WTC11 (cell line): ENCODE measurements around the gene BRCA1. TPM values are rescaled to one million over a fixed set of nuclear protein-coding genes. Genes with fewer than 3 reads are reported as not detected.

ENCODE experiments used
- ATAC-seq: fragments of 200-7000 bp; cut with Tn5 transposase; 2 replicates; pipeline ENCODE4 v1.10.0; 2021; ENCODE audit warnings: mild to moderate bottlenecking, moderate library complexity
- CTCF ChIA-PET: fragments of 300-600 bp; sonication (Branson Sonifier 250); formaldehyde crosslinking; loops from one replicate; lab custom pipeline; 2021; ENCODE audit warnings: antibody characterized with exemption; lab: Charles Lee
- POLR2A ChIA-PET: fragments of 350-600 bp; sonication (Branson Sonifier 250); formaldehyde crosslinking; loops from one replicate; lab custom pipeline; 2021; ENCODE audit warnings: antibody characterized with exemption; lab: Charles Lee
- DNase-seq: peaks from one replicate; pipeline ENCODE4 v3.0.0; 2021; ENCODE audit warnings: low spot score
- H3K27ac Mint-ChIP-seq: 2 replicates; pipeline ENCODE4 v1.8.0; 2021; ENCODE audit warnings: mixed read lengths
- H3K27me3 Mint-ChIP-seq: 2 replicates; pipeline ENCODE4 v1.8.0; 2021; ENCODE audit warnings: low read depth, mild to moderate bottlenecking, moderate library complexity, mixed read lengths
- H3K36me3 Mint-ChIP-seq: 2 replicates; pipeline ENCODE4 v1.8.0; 2021; ENCODE audit warnings: mixed read lengths
- H3K4me1 Mint-ChIP-seq: 2 replicates; pipeline ENCODE4 v1.8.0; 2022; ENCODE audit warnings: mixed read lengths
- H3K4me3 Mint-ChIP-seq: 2 replicates; pipeline ENCODE4 v1.8.0; 2021; ENCODE audit warnings: mild to moderate bottlenecking, moderate library complexity, mixed read lengths
- H3K9me3 Mint-ChIP-seq: 2 replicates; pipeline ENCODE4 v1.8.0; 2021; ENCODE audit warnings: mixed read lengths
- EMX1 ChIP-seq: fragments of 250-450 bp; sonication (Bioruptor Pico); IDR thresholded peaks from 2 replicates; pipeline ENCODE4 v1.8.0; 2021; ENCODE audit warnings: mild to moderate bottlenecking
- FOXJ3 ChIP-seq: sonication (generic); formaldehyde crosslinking; IDR thresholded peaks from 2 replicates; pipeline ENCODE4 v1.9.0; 2021; ENCODE audit warnings: missing genetic modification reagents, mild to moderate bottlenecking, borderline replicate concordance
- FOXK1 ChIP-seq: sonication (generic); formaldehyde crosslinking; IDR thresholded peaks from 2 replicates; pipeline ENCODE4 v1.8.0; 2022; ENCODE audit warnings: mild to moderate bottlenecking, moderate library complexity, missing genetic modification reagents
- FOXP1 ChIP-seq: sonication (generic); formaldehyde crosslinking; IDR thresholded peaks from 2 replicates; pipeline ENCODE4 v1.8.0; 2022; ENCODE audit warnings: missing genetic modification reagents, mild to moderate bottlenecking, moderate library complexity, borderline replicate concordance
- FOXP4 ChIP-seq: sonication (generic); formaldehyde crosslinking; IDR thresholded peaks from 2 replicates; pipeline ENCODE4 v1.8.0; 2022; ENCODE audit warnings: mild to moderate bottlenecking, missing genetic modification reagents
- IRF1 ChIP-seq: sonication (generic); formaldehyde crosslinking; IDR thresholded peaks from 2 replicates; pipeline ENCODE4 v1.8.0; 2023; ENCODE audit warnings: missing genetic modification reagents
- ZMAT4 ChIP-seq: fragments of 250-450 bp; sonication (Bioruptor Pico); IDR thresholded peaks from 2 replicates; pipeline ENCODE4 v1.9.0; 2021; ENCODE audit warnings: mild to moderate bottlenecking
- ZNF317 ChIP-seq: sonication (generic); formaldehyde crosslinking; IDR thresholded peaks from 2 replicates; pipeline ENCODE4 v1.8.1; 2023; ENCODE audit warnings: low read depth, mild to moderate bottlenecking, moderate library complexity, missing genetic modification reagents, borderline replicate concordance
- ZNF532 ChIP-seq: fragments of 250-450 bp; sonication (Bioruptor Pico); IDR thresholded peaks from 2 replicates; pipeline ENCODE4 v1.9.0; 2021; ENCODE audit warnings: mild to moderate bottlenecking, borderline replicate concordance
- ZSCAN18 ChIP-seq: fragments of 250-450 bp; sonication (Bioruptor Pico); IDR thresholded peaks from 2 replicates; pipeline ENCODE4 v2.1.2; 2022; ENCODE audit warnings: mild to moderate bottlenecking, moderate library complexity
- total RNA-seq: library from RNA; stranded (reverse); gene quantifications from 3 replicates; pipeline ENCODE4 v1.2.3, GENCODE V29; 2021
- TF ChIP-seq, protein P1 (sequence below): sonication (generic); formaldehyde crosslinking; IDR thresholded peaks from 2 replicates; pipeline ENCODE4 v1.8.1; 2022; ENCODE audit warnings: mild to moderate bottlenecking, moderate library complexity, missing genetic modification reagents
- TF ChIP-seq, protein P2 (sequence below): fragments of 250-450 bp; sonication (Bioruptor Pico); IDR thresholded peaks from 2 replicates; pipeline ENCODE4 v1.9.0; 2021; ENCODE audit warnings: moderate library complexity, mild to moderate bottlenecking, inconsistent platforms, borderline replicate concordance

BRCA1 gene
- total RNA-seq, 1 experiment from 2014 or later, result 37.8 TPM

DNA sequence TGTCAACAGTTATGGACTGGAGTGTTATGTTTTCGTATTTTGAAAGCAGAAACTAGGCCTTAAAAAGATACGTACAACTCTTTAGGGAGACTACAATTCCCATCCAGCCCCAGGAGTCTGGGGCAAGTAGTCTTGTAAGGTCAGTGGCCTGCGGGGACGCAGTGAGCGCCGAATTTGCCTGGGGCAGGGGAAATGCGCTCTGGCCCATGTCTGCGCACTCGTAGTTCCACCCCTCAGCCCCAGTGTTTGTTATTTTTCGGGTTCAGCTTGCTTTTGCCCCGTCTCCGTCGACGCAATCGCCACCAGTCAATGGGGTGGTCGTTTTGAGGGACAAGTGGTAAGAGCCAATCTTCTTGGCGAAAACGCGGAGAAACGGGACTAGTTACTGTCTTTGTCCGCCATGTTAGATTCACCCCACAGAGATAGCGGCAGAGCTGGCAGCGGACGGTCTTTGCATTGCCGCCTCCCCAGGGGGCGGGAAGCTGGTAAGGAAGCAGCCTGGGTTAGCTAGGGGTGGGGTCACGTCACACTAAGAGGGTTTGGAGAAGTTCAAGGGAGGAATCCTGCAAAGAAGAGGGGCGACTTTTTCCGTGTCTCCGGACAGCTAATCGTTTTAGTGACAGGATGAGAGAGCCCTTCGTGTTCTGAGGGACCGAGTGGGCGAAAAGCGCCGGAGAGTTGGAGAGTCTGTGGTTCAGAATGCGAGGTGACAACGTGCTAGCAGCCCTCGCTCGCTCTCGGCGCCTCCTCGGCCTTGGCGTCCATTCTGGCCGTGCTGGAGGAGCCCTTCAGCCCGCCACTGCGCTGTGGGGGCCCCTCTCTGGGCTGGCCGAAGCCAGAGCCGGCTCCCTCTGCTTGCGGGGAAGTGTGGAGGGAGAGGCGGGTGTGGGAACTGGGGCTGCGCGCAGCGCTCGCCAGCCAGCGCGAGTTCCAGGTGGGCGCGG lies 1.1 kb upstream of the BRCA1 start:
- H3K36me3 Mint-ChIP-seq, result peaks cover 33% of the 10 kb centered on the region
- H3K4me1 Mint-ChIP-seq, result peaks cover 9% of the 10 kb centered on the region
- ChIA-PET POLR2A (interaction anchor here (1.0 to 2.2 kb wide), 3 partner anchors 9 to 43 kb away, joined by 3 to 10 read pairs (median 3); no protein-coding TSS in a partner anchor), CTCF (no interaction called here)
- peak overlapping the region; percentile 98 for H3K4me3 Mint-ChIP-seq
- H3K9me3 Mint-ChIP-seq, result peaks cover 9% of the 10 kb centered on the region
- H3K27ac Mint-ChIP-seq, result peak overlapping the region; percentile 99
- peak; percentile 30; the same call in 1 of the 2 replicates for TF ChIP-seq FOXP1
- TF ChIP-seq FOXP4 (CRISPR knock-in tag), result no peak
- TF ChIP-seq FOXJ3 (CRISPR knock-in tag), result no peak
- TF ChIP-seq, all 79 proteins: peak for 1
- ATAC-seq, result no peak
- H3K27me3 Mint-ChIP-seq, result no peaks in the 10 kb centered on the region
- peak; percentile 21 for DNase-seq

GRCh38 chr17:43118679-43119615 lies 6.2 kb downstream of the BRCA1 start:
- Mint-ChIP-seq H3K4me3 (no peak overlapping the region), H3K27ac (no peak overlapping the region), H3K27me3 (no peaks in the 10 kb centered on the region), H3K4me1 (no peaks in the 10 kb centered on the region), H3K36me3 (peaks cover 7% of the 10 kb centered on the region), H3K9me3 (no peaks in the 10 kb centered on the region)
- no peak for TF ChIP-seq ZNF532 (CRISPR knock-in tag)
- no peak for TF ChIP-seq FOXK1 (CRISPR knock-in tag)
- TF ChIP-seq ZSCAN18, result no peak
- TF ChIP-seq, protein P1, sequence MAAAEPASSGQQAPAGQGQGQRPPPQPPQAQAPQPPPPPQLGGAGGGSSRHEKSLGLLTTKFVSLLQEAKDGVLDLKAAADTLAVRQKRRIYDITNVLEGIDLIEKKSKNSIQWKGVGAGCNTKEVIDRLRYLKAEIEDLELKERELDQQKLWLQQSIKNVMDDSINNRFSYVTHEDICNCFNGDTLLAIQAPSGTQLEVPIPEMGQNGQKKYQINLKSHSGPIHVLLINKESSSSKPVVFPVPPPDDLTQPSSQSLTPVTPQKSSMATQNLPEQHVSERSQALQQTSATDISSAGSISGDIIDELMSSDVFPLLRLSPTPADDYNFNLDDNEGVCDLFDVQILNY, result no peak
- no peak for TF ChIP-seq ZMAT4
- TF ChIP-seq ZNF317 (CRISPR knock-in tag), result no peak
- no peak for TF ChIP-seq EMX1 (CRISPR knock-in tag)
- TF ChIP-seq, protein P2, sequence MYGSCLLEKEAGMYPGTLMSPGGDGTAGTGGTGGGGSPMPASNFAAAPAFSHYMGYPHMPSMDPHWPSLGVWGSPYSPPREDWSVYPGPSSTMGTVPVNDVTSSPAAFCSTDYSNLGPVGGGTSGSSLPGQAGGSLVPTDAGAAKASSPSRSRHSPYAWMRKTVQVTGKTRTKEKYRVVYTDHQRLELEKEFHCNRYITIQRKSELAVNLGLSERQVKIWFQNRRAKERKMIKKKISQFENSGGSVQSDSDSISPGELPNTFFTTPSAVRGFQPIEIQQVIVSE, result no peak
- no peak for TF ChIP-seq IRF1 (CRISPR knock-in tag)
- ChIA-PET CTCF (interaction anchor here (0.7 to 1.0 kb wide), 2 partner anchors 190 to 283 kb away, joined by 3 to 4 read pairs; no protein-coding TSS in a partner anchor), POLR2A (no interaction called here)
- DNase-seq (no peak), ATAC-seq (no peak)
